ENCODE data around the gene RFTN1. TPM values are rescaled to one million over a fixed set of nuclear protein-coding genes. Genes with fewer than 3 reads are reported as not detected.

The RFTN1 gene
- polyA plus RNA-seq, 2 of the 4 experiments (the other 2 are of a cell fraction) = 1.8 to 3.7 TPM

GRCh38 chr3:16439163-16439847 is 74.2 kb downstream of the RFTN1 start (continued):
- TF ChIP-seq BCL3 (IDR thresholded peaks at IDR 0.05) (no peak), HEYL (CRISPR knock-in tag; IDR thresholded peaks at IDR 0.05) (no peak), MAZ (IDR thresholded peaks at IDR 0.05; ENCODE audit: borderline replicate concordance, low read depth, low read length) (no peak), NR3C1 (IDR thresholded peaks at IDR 0.05) (no peak), RAD21 (conservative IDR thresholded peaks at IDR 0.05 in 1 of 2, IDR thresholded peaks at IDR 0.05 in 1 of 2) (no peak), ZFP36 (IDR thresholded peaks at IDR 0.05; ENCODE audit: borderline replicate concordance, partially characterized antibody) (no peak), SREBF2 (IDR thresholded peaks at IDR 0.05) (no peak), ZC3H11A (IDR thresholded peaks at IDR 0.05) (no peak), RARB (CRISPR knock-in tag; IDR thresholded peaks at IDR 0.05) (no peak)

GRCh38 chr3:16437640-16438039 is 75.9 kb downstream of the RFTN1 start:
- ATAC-seq = no peak
- WGBS (ENCODE audit: missing lambda C conversion rate) = 71% methylated on average over 5 of the region's 5 CpGs
- no peak overlapping the region for H3K27ac ChIP-seq
- TF ChIP-seq HDAC2 (IDR thresholded peaks at IDR 0.05) (no peak), ATOH8 (CRISPR knock-in tag; IDR thresholded peaks at IDR 0.05; ENCODE audit: low read depth) (no peak), CHD2 (IDR thresholded peaks at IDR 0.05; ENCODE audit: low read length, partially characterized antibody) (no peak), POLR2AphosphoS2 (conservative IDR thresholded peaks at IDR 0.05; ENCODE audit: low read length) (no peak), NFE2L2 (conservative IDR thresholded peaks at IDR 0.05; ENCODE audit: low read length) (no peak), KDM5A (IDR thresholded peaks at IDR 0.05) (no peak), CBX8 (IDR thresholded peaks at IDR 0.05) (no peak), BHLHE40 (IDR thresholded peaks at IDR 0.05; ENCODE audit: low read depth, low read length) (no peak), KDM1A (IDR thresholded peaks at IDR 0.05; ENCODE audit: low read depth) (no peak), FOSB (CRISPR knock-in tag; IDR thresholded peaks at IDR 0.05) (no peak), ZNF302 (CRISPR knock-in tag; IDR thresholded peaks at IDR 0.05) (no peak)
- no peaks in the 10 kb centered on the region for H3K9me3 ChIP-seq
- no peak overlapping the region for H3K4me3 ChIP-seq
- ChIA-PET POLR2A (no interaction called here), CTCF (no interaction called here)
- no peak for FAIRE-seq
- DNase-seq (ENCODE audit: low read depth in 1 of 2, low spot score in 1 of 2) = no peak
- H3K4me2 ChIP-seq = no peak overlapping the region
- H3K4me1 ChIP-seq = no peaks in the 10 kb centered on the region

- FAIRE-seq = no peak
- H3K4me2 ChIP-seq = no peak overlapping the region
- no peak for DNase-seq (ENCODE audit: low read depth in 1 of 2, low spot score in 1 of 2)
- WGBS (ENCODE audit: missing lambda C conversion rate) = 73% methylated on average over 13 of the region's 13 CpGs
- POLR2A ChIA-PET = no interaction called here
- no peaks in the 10 kb centered on the region for H3K4me1 ChIP-seq
- no peak for ATAC-seq
- no peak overlapping the region for H3K4me3 ChIP-seq
- TF ChIP-seq FOSL2 (IDR thresholded peaks at IDR 0.05) (no peak), FOSL2 (CRISPR knock-in tag; IDR thresholded peaks at IDR 0.05) (no peak), ZNF302 (CRISPR knock-in tag; IDR thresholded peaks at IDR 0.05) (no peak), NPAS2 (CRISPR knock-in tag; IDR thresholded peaks at IDR 0.05; ENCODE audit: borderline replicate concordance) (no peak), TFCP2L1 (CRISPR knock-in tag; IDR thresholded peaks at IDR 0.05) (no peak), HOXB5 (CRISPR knock-in tag; IDR thresholded peaks at IDR 0.05) (no peak), MYC (IDR thresholded peaks at IDR 0.05; ENCODE audit: borderline replicate concordance, low read length) (no peak), USF2 (IDR thresholded peaks at IDR 0.05) (no peak)
- no peak overlapping the region for H3K27ac ChIP-seq
- H3K9me3 ChIP-seq = no peaks in the 10 kb centered on the region
- CTCF ChIA-PET = no interaction called here
Measured at GRCh38 chr3:16433701-16434151, 79.8 kb downstream of the RFTN1 start.
